ENCODE results near the gene ACTG1.

- TF ChIP-seq, protein P1, sequence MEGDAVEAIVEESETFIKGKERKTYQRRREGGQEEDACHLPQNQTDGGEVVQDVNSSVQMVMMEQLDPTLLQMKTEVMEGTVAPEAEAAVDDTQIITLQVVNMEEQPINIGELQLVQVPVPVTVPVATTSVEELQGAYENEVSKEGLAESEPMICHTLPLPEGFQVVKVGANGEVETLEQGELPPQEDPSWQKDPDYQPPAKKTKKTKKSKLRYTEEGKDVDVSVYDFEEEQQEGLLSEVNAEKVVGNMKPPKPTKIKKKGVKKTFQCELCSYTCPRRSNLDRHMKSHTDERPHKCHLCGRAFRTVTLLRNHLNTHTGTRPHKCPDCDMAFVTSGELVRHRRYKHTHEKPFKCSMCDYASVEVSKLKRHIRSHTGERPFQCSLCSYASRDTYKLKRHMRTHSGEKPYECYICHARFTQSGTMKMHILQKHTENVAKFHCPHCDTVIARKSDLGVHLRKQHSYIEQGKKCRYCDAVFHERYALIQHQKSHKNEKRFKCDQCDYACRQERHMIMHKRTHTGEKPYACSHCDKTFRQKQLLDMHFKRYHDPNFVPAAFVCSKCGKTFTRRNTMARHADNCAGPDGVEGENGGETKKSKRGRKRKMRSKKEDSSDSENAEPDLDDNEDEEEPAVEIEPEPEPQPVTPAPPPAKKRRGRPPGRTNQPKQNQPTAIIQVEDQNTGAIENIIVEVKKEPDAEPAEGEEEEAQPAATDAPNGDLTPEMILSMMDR (IDR thresholded peaks at IDR 0.05) = no peak
- no peak for TF ChIP-seq POLR2A (IDR thresholded peaks at IDR 0.05)
Observed at GRCh38 chr17:81523402-81524038, 10.9 kb upstream of the ACTG1 start.
